SU-DHL-6 (cell line): ENCODE measurements around the gene FKBP5.

Experiments used
- H2AFZ ChIP-seq: fragments of 200-600 bp; sonication (generic); 2 replicates; pipeline ENCODE4 v1.6.1; 2014; ENCODE audit warnings: low read depth, mild to moderate bottlenecking, moderate library complexity, mixed read lengths, antibody characterized with exemption, low read length; ENCODE audit not compliant: severe bottlenecking
- H3F3A ChIP-seq: fragments of 200-600 bp; shearing (Covaris generic); 2 replicates; pipeline ENCODE4 v1.6.0; 2016; ENCODE audit warnings: antibody characterized with exemption, mild to moderate bottlenecking; ENCODE audit not compliant: insufficient read depth
- H3K27ac ChIP-seq: fragments of 200-600 bp; sonication (generic); 2 replicates; pipeline ENCODE4 v1.5.1; 2016; ENCODE audit warnings: low read depth, mild to moderate bottlenecking, low read length, moderate library complexity, mixed read lengths
- H3K27me3 ChIP-seq: fragments of 200-600 bp; sonication (generic), shearing (Covaris generic); 2 replicates; pipeline ENCODE4 v1.6.0; 2014; ENCODE audit warnings: mild to moderate bottlenecking, low read length
- H3K36me3 ChIP-seq: fragments of 200-600 bp; sonication (generic); 2 replicates; pipeline ENCODE4 v1.6.1; 2014; ENCODE audit warnings: mild to moderate bottlenecking, low read length, mixed read lengths
- H3K4me2 ChIP-seq: fragments of 300-600, 200-600 bp; shearing (Covaris generic), sonication (generic); 2 replicates; pipeline ENCODE4 v1.6.0; 2014; ENCODE audit warnings: low read length, low read depth, mild to moderate bottlenecking; ENCODE audit not compliant: poor library complexity, severe bottlenecking
- H3K4me3 ChIP-seq: fragments of 200-600 bp; sonication (generic); 2 replicates; pipeline ENCODE4 v1.5.1; 2014; ENCODE audit warnings: antibody characterized with exemption, low read length, mild to moderate bottlenecking, mixed read lengths; ENCODE audit not compliant: insufficient read depth, poor library complexity, severe bottlenecking
- H3K79me2 ChIP-seq: fragments of 200-600 bp; sonication (generic); 2 replicates; pipeline ENCODE4 v1.6.1; 2014; ENCODE audit warnings: mild to moderate bottlenecking, low read length, moderate library complexity; ENCODE audit not compliant: insufficient read depth
- H3K9ac ChIP-seq: fragments of 200-600 bp; sonication (generic); 2 replicates; pipeline ENCODE4 v1.7.0; 2014; ENCODE audit warnings: mild to moderate bottlenecking, low read length
- H3K9me2 ChIP-seq: fragments of 200-600 bp; sonication (generic); replicated peaks from 2 replicates; pipeline ENCODE4 v1.6.1; 2014; ENCODE audit warnings: low read length; ENCODE audit not compliant: insufficient read depth
- H3K9me3 ChIP-seq: fragments of 200-600 bp; sonication (generic); 2 replicates; pipeline ENCODE4 v1.6.1; 2014; ENCODE audit warnings: low read length, mixed read lengths; ENCODE audit not compliant: insufficient read depth
- H4K20me1 ChIP-seq: fragments of 200-600 bp; sonication (generic); 2 replicates; pipeline ENCODE4 v1.6.1; 2014; ENCODE audit warnings: low read depth, mild to moderate bottlenecking, antibody characterized with exemption, low read length, moderate library complexity, mixed read lengths
- EZH2phosphoT487 ChIP-seq: fragments of 200-600 bp; sonication (generic), shearing (Covaris generic); conservative IDR thresholded peaks from 2 replicates; pipeline ENCODE4 v1.6.1; 2018; ENCODE audit warnings: mild to moderate bottlenecking, antibody characterized with exemption, low read length, moderate library complexity, mixed read lengths
- TF ChIP-seq, protein P1 (sequence below): fragments of 200-600 bp; sonication (generic); IDR thresholded peaks from one replicate; pipeline ENCODE4 v1.5.1; 2017; ENCODE audit warnings: antibody characterized with exemption, mild to moderate bottlenecking, low read length, moderate library complexity; ENCODE audit not compliant: insufficient read depth, poor library complexity, severe bottlenecking

The FKBP5 gene

DNA sequence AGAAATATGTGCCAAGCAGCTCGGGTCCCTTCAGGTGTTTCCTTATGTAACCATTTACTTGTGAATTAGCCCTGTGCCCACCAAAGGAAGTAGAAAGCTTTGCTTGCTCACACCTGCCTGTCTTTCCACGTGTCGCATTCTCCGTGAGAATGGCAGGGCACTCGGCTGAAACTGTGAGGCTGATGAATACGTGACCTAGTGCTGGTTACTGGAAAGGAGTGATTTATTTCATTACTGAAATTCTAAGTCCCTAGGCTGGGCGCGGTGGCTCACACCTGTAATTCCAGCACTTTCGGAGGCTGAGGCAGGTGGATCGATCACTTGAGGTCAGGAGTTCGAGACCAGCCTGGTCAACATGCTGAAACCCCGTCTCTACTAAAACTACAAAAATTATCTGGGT lies 130.1 kb downstream of the FKBP5 start:
- Histone ChIP-seq H3K27ac (no peak overlapping the region), H3K4me3 (no peak overlapping the region), H4K20me1 (no peaks in the 10 kb centered on the region), H2AFZ (no peak overlapping the region), H3K4me2 (no peak overlapping the region), H3K27me3 (no peaks in the 10 kb centered on the region), H3K79me2 (no peaks in the 10 kb centered on the region), H3K9me3 (no peaks in the 10 kb centered on the region), H3K36me3 (no peaks in the 10 kb centered on the region), H3K9me2 (no peaks in the 10 kb centered on the region), H3K9ac (no peak overlapping the region), H3F3A (no peaks in the 10 kb centered on the region)
- no peak for TF ChIP-seq EZH2phosphoT487
- TF ChIP-seq, protein P1, sequence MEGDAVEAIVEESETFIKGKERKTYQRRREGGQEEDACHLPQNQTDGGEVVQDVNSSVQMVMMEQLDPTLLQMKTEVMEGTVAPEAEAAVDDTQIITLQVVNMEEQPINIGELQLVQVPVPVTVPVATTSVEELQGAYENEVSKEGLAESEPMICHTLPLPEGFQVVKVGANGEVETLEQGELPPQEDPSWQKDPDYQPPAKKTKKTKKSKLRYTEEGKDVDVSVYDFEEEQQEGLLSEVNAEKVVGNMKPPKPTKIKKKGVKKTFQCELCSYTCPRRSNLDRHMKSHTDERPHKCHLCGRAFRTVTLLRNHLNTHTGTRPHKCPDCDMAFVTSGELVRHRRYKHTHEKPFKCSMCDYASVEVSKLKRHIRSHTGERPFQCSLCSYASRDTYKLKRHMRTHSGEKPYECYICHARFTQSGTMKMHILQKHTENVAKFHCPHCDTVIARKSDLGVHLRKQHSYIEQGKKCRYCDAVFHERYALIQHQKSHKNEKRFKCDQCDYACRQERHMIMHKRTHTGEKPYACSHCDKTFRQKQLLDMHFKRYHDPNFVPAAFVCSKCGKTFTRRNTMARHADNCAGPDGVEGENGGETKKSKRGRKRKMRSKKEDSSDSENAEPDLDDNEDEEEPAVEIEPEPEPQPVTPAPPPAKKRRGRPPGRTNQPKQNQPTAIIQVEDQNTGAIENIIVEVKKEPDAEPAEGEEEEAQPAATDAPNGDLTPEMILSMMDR, result no peak

DNA sequence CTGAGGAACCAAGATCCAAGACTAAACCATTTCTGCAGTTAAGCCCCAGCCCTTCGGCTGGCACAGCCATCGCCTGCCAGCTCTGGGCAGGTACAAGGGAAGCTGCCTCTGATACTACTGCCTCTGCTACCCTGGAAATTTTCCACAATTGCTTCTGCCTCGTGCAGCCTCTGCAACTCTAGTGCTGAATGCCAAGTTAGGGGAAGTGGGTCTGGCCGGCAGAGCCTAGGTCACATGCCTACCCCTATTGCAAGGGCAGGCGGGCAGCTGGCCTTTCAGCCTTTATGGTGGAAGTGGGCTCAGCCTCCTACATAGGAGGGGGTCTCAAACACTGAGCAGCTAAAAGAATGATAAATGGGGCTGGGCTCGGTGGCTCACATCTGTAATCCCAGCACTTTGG lies 131.5 kb downstream of the FKBP5 start:
- Histone ChIP-seq H3K79me2 (no peaks in the 10 kb centered on the region), H3K9ac (no peak overlapping the region), H3K4me2 (no peak overlapping the region), H3K36me3 (no peaks in the 10 kb centered on the region), H3K4me3 (no peak overlapping the region), H2AFZ (no peak overlapping the region), H3F3A (no peaks in the 10 kb centered on the region), H3K9me2 (no peaks in the 10 kb centered on the region), H3K27ac (no peak overlapping the region), H3K9me3 (no peaks in the 10 kb centered on the region), H3K27me3 (no peaks in the 10 kb centered on the region), H4K20me1 (no peaks in the 10 kb centered on the region)
- TF ChIP-seq, protein P1, result no peak
- no peak for TF ChIP-seq EZH2phosphoT487

GRCh38 chr6:35554811-35555210 lies 133.9 kb downstream of the FKBP5 start:
- peaks cover 5% of the 10 kb centered on the region; the same call in 1 of the 2 replicates for H3K9me3 ChIP-seq
- H3K9me2 ChIP-seq, result no peaks in the 10 kb centered on the region
- no peaks in the 10 kb centered on the region for H3F3A ChIP-seq
- H2AFZ ChIP-seq, result no peak overlapping the region
- H3K9ac ChIP-seq, result no peak overlapping the region
- H4K20me1 ChIP-seq, result no peaks in the 10 kb centered on the region
- no peak overlapping the region for H3K4me2 ChIP-seq
- no peaks in the 10 kb centered on the region for H3K36me3 ChIP-seq
- no peak overlapping the region for H3K4me3 ChIP-seq
- no peak for TF ChIP-seq EZH2phosphoT487
- TF ChIP-seq, protein P1, result no peak
- no peaks in the 10 kb centered on the region for H3K79me2 ChIP-seq
- no peak overlapping the region for H3K27ac ChIP-seq
- no peaks in the 10 kb centered on the region for H3K27me3 ChIP-seq
